ENCODE data around the gene ACTN4.

DNA sequence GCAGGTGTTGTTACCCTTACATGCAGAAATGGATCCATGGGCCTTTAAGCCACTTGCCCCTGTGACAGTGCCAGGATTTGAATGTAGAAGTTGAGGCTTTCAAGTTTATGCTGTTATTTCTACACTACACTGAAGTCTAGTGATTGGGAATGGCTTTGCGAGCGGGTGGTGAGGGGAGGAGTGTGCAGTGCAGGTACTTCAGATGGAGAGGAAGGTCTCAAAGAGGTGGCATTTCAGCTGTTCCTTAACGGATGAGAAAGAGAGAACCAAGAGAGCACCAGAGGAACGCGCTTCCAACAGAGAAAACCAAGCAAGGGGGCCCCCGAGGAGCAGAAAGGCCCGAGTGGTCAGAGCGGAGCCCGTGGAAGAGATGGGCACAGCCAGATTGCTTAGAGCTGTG is 13.3 kb downstream of the ACTN4 start:
- TF ChIP-seq POLR2A (IDR thresholded peaks at IDR 0.05; ENCODE audit: low read depth, low read length) (no peak), TAF1 (IDR thresholded peaks at IDR 0.05; ENCODE audit: borderline replicate concordance, low read depth, low read length) (no peak), POLR2AphosphoS5 (IDR thresholded peaks at IDR 0.05; ENCODE audit: low read depth, low read length) (no peak)

All from GM12892 (cell line).